GM18520 (cell line): ENCODE results near the gene FAM171A1.

Experiments used
- ATAC-seq: cut with Tn5 transposase; IDR thresholded peaks from one replicate; pipeline ENCODE4 v1.9.1; 2021; ENCODE audit not compliant: unreplicated experiment

FAM171A1 gene

DNA sequence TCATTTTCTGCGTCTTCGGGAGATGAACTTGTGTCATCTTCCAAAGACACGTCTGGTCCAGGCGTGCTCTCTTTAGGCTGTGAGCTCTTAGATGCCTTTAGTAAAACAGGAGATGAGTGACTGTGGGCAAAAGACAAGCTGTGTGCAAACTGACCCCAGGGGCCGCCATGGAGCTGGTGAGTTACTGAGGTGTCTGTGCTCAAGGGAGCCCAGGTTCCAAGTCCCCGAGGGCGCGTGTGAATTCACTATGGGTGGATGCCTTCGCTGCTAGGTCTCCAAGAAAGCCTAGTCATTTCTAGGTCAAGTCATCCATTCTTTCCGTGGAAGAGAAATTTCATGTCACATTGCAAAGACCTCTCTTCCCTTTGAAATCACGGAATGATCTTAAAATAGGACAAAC lies 118.7 kb downstream of the FAM171A1 start:
- no peak for ATAC-seq

DNA sequence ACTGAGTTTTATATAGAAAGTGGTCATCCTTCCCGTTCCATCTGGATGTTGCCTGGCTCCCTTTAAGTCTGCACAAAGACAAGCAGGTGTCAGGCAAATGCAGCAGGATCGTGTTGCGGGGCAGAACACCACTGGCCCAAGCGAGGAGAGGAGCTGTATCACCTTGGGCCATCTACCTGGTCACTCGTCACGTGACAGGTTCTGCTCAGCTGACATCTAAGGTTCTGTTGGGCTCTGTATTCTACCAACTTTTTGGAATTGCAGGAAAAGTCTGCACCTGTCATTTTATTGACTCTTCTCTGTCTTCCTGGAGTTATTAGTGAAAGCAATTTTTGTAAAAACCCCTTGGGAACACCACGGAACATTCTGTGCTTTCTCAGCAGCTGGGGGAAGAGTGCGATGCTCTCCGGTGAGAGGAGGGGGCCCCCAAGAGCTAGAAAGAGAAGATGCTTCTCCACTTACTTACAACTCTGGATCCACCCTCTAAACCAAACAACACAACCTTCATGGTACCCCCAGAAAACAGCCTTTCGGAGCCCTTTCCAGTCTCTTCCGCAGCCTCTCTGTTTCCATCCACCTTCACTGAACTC lies 119.2 kb downstream of the FAM171A1 start:
- no peak for ATAC-seq

DNA sequence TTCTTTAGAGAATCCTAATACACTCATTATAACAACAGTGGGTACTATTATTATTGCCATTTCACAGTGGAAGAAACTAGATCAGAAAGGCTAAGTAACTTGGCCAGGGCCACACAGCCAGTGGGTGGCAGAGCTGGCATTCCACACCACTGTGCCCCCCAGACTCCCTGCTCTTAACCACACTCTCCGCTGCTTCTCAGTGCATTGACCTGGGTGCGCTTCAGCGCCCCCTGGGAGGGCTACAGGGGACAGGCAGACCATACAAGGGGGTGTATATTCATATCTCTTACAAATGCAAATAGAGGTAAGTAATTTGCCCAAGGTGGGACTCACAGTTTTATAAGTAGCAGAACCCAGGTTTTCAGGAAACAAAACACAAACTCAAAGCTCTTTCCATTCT lies 125.6 kb downstream of the FAM171A1 start:
- ATAC-seq: no peak

DNA sequence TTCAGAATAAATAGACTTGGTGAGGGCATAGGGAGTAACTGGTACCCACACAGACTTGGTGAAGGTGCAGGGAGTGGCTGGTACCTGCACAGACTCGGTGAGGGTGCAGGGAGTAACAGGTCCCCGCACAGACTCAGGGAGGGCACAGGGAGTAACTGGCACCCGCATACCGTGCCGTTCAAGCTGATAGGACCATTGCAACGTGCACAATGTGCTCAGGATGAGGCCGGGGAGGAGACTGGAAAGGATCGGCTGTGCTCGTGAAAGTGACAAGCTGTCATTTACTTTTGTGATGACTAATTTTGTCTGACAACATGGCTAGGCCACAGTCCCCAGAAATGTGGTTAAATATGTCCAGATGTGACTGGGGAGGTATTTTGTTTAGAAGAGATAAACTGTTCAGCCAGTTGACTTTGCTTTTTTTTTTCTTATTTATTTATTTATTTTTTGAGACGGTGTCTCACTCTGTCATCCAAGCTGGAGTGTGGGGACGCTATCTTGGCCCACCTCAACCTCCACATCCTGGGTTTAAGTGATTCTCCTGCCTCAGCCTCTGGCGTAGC lies 126.4 kb downstream of the FAM171A1 start:
- ATAC-seq: no peak

DNA sequence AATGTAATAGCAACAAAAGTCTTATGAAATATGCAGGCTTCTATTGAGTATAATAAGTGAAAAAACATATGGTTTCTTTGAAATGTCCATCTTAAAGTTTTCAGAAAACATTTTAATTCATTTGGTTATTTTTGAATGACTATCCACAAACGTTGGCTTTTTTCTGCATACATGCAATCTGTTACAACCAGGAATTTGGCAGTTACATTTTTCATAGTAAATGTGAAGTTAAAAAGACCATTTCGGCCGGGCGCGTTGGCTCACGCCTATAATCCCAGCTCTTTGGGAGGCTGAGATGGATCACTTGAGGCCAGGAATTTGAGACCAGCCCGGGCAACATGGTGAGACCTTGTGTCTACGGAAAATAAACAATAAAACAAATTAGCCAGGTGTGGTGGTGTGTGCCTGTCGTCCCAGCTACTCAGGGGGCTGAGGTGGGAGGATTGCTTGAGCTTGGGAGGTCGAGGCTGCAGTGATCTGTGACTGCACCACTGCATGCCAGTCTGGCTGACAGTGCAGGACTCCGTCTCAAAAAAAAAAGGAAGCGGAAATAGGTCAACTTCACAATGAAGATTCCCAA lies 128.7 kb downstream of the FAM171A1 start:
- no peak for ATAC-seq

DNA sequence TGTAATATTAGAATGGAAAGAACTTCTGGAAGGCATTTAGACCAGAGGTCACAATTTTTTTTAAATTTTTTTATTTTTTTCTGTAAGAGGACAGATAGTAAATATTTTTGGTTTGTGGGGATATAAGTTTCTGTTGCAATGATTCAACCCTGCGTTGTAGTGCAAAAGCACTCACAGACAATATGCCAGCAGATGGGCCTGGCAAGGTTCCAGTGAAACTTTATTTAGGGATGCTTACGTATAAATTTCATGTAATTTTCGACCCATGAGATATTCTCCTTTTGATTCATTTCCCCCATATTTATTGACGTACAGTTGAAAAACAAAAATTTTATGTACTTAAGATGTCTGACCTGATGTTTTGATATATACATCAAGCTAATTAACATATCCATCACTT lies 129.8 kb downstream of the FAM171A1 start:
- ATAC-seq: no peak

DNA sequence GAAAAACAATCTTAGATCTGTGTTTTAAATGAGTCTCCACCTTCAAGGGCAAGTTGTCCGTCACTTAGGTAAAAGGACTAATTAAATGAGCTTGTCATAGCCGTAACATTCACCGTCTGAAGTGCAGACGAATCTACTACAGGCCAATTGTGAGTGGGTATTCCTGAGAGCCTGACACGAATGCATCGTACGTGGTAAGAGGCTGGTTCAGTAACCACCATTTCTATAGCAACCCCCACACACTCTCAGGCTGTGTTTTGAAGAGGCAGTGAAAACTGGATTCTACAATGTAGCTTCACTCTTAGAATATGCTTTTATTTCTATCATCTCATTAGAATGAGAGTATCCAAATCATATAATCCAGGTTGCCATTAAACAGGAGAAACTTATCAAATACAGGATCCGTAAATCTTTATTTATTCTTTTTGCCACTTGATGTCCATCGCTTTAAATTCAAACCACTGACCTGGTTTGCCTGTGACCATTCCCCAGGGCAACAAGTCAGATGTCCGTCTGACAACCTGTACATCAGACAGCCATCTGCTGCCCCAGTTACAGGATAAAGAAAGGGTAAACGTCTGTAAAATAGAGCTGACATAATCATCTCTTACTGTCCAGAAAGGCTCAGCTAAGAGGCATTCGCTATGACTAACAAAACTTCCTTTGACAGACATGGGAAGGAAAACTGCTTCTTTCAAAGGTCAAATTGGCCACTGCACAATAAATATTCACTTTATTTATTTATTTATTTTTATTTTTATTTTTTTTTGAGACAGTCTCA lies 132.3 kb downstream of the FAM171A1 start:
- no peak for ATAC-seq

DNA sequence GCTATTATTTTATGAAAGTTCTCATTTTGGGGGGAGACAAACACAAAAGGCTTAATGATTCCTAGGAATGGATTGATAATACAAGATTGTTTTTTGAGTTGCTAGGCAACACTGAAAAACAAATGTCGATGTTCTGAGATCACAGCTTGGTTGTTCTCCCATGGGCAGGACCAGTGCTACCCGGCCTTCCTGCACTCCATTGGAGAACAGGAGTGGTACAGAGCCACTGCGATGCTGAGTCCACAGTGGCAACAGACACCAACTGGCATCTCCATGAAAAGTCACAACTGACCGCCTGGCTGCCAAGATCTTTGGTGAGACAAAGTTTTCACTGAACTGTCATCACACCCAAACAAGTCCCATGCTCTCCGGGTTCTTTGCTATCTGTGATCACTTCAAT lies 133.7 kb downstream of the FAM171A1 start:
- no peak for ATAC-seq

DNA sequence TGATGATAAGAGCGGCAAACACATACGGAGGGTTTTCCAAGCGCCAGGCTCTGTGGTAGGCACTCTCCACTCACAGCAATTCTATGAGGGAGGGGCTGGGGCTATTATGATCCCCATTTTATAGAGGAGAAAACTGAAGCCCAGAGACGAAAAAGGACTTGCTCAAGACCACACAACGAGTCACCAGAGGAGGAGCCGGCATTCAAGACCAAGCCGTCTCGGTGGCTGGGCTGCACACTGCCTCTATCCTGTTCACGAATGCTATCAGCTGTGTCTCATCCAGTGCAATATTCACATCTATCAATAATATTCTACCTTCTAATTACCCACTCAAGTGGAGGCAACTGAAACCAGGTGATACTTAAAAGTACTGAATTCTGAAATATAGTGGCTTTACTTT lies 134.7 kb downstream of the FAM171A1 start:
- ATAC-seq: no peak

GRCh38 chr10:15232279-15232678 lies 138.8 kb downstream of the FAM171A1 start:
- no peak for ATAC-seq

- ATAC-seq: no peak
Observed at GRCh38 chr10:15231426-15231825, 139.7 kb downstream of the FAM171A1 start.

DNA sequence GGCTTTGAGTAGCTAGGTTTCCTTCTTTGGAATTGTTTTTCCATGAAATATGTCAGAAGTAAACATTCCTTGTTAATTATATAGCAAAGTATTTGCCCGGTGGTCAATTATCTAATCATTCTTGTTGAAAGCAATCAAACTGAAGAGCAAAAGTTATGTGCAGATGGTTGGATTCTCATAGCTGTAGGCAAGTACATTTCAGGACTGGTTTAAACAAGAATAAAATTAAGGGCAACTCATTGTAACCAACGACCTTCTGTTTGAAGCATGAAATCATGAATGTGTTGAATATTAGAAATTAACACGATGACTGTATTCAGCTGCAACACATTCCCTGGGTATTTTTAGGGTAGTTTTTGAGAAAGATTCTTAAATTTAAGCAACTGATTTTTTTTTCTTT lies 140.8 kb downstream of the FAM171A1 start:
- no peak for ATAC-seq

DNA sequence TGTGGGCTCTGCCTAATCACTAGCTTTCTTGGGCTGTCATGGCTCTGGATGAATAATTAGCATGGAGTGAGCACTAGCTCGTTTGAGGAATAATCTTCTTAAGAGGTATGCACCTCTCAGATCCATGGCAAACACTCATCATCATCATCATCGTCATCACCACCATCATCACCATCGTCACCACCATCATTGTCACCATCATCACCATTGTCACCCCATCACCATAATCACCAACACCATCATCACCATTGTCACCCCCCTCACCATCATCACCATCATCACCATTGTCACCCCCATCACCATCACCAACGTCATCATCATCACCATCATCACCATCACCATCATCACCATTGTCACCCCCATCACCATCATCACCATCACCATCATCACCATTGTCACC lies 141.8 kb downstream of the FAM171A1 start:
- no peak for ATAC-seq

DNA sequence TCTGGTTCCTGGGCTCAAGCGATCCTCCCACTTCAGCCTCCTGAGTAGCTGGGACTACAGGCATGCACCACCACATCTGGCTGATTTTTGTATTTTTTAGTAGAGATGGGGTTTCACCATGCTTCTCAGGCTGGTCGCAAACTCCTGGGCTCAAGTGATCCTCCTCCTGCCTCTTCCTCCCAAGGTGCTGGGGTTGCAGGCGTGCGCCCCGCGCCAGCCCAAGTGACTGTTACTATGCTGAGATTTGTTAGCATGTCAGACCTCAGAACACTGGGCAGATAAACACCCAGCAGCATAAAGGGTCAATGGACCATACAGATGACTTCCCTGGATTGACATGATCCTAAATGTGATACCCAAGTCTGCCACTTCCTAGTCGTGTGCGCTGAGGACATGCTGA lies 142.7 kb downstream of the FAM171A1 start:
- no peak for ATAC-seq

DNA sequence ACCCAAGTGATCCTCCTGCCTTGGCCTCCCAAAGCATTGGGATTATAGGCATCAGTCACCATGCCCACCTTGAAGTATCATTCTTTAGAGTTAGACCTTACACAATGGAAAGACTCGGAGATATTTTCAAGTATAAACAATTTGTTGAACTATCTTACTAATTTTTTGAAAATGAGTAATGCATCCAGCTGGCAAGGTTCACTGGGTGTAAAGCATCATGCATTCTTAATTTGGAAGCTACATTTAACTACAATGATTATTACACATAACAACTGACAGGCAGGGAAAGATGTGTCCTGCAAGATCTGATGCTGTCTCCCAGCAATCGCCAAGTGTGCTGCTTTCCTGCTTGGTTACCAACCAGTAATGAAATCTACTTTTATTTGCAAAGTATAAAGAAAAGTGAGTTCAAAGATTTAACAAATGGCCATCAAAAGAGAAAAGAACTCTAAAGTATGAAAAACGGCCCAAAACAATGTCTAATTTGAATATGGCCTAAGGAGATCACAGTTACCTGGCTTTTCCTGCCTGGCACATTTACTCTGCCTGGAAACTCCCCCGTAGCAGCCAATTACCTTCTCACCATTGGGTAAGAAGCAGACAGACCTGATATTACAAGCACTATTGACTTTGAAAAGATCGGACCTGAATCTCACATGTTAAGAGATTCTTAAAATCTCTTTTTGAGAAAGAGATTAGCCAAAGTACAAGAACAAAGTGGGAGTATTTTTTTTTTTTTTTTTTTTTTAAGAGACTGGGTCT lies 143.3 kb downstream of the FAM171A1 start:
- ATAC-seq: no peak

- ATAC-seq: no peak
Observed at GRCh38 chr10:15225511-15225910, 145.6 kb downstream of the FAM171A1 start.

DNA sequence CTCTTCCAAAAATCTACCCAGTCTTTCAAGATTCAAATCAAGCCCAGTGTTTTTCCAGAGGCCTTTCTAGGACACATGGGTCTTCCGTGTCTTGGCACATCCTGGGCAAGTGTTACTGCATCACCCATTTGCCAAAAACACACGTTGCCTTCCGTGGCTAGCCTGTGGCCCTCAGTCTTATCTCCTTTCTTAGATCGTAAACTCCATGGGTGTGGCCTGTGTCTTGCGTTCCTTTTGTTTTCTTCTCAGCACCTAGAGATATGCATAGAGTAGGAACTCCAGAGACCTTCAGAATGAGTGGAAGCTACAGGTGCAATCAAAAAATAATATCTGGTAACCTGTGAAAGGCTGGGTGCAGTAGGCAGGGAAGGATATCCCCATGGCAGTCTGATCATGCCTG lies 146.1 kb downstream of the FAM171A1 start:
- ATAC-seq: no peak

DNA sequence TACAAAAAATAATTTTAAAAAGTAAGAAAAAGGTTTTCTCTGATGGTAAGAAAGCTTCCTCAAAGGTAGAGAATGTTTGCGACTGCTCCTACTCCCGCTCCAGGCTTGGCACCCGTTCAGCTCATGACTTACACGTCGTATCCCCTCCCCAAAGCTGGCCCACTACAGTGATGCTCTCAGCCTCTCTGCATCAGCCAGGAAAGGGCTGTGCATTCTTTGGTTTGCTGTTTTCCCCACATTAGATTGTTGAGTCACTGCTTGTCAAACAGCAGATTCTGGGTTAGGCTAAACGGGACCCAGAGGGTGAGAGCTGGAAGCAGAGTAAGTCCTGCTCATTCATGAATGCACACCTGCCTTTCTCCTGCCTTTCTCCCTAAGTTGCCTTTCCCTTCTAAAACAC lies 147.9 kb downstream of the FAM171A1 start:
- ATAC-seq: no peak

DNA sequence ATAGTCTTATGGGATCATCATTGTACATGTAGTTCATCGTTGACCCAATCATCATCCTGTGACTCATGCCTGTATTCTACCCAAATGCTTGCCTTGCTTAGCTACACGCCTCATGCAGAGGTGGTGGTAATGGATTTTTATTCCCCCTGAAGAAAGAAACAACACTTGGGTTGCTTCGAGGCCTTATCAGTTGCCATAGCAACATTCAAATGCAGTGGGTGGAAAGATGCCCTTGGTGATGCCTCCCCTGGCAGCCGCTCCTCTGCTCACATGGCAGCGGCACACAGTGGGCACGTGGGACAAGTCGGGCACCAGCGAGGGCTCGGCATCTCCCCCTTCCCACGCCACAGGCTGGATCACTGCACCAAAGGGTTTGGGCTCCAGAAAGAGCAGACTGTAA lies 148.6 kb downstream of the FAM171A1 start:
- ATAC-seq: no peak

DNA sequence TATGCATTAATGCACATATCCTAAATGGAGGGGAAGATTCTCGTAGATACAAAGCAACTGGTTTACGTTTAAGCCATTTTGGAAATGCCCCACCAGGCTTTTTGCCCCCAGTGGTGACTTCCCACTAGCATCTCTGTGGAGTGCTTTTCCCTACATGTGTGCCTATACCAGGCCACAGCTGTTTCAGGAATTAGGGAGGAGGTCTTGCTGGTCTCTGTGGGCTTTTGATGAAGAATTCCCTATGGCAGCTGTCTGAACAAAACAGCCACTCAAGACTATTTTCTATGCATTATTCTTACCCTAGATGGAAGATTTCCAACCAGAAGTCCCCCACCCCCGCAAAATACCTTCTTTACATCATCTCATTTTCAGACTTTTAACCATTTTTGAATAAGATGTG lies 150.6 kb downstream of the FAM171A1 start:
- ATAC-seq: no peak

DNA sequence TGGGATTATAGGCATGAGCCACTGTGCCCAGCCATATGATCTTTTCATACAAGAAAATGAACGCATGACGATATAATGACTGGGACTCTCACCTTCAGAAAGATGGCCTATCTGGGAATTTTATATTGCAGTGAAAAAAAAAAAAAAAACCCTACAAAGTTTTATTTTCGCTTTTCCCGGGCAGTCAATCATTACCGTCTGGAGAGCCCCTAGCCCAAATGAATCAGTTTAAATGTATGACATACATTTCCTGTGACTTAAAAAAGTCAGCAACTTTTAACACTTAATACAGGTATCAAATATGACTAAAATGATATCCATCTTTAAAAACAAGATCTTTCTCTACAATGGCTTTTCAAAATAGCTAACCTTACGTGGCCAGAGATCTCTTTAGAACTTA lies 154.4 kb downstream of the FAM171A1 start:
- no peak for ATAC-seq

- ATAC-seq: no peak
Observed at GRCh38 chr10:15214237-15214636, 156.9 kb downstream of the FAM171A1 start.
